GM19397 (cell line): ENCODE data around the gene ERICH3.
A peak's percentile ranks its signal among the peaks of the same experiment; 100 is the strongest.
"Not testable (repeated sequence)": the region's sequence is repeated elsewhere in the genome, so short reads cannot be mapped to it uniquely, and the experiment has no call there.

ENCODE experiments used
- ATAC-seq: cut with Tn5 transposase; IDR thresholded peaks from one replicate; pipeline ENCODE4 v1.9.1; 2021; ENCODE audit warnings: mild to moderate bottlenecking, moderate library complexity; ENCODE audit not compliant: unreplicated experiment

The ERICH3 gene

DNA sequence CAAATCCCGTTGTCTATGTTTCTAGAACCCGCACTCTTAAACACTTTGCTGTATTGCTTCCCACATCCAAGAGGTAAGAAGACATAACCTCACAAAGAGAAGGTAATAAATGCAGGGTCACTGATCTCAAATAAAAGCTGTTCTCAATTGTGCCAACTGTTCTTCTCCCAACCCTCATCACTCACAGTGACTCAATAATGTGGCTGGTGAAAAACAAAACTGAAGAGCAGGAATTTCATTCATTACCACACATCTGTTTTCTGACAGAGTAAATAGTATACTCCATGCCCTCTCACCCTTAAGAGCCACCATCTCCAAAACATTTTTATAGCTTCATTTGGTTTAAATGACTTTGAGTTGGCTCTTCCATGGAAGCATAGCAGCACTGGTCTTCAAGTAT is 6.2 kb upstream of the ERICH3 start:
- no peak for ATAC-seq

DNA sequence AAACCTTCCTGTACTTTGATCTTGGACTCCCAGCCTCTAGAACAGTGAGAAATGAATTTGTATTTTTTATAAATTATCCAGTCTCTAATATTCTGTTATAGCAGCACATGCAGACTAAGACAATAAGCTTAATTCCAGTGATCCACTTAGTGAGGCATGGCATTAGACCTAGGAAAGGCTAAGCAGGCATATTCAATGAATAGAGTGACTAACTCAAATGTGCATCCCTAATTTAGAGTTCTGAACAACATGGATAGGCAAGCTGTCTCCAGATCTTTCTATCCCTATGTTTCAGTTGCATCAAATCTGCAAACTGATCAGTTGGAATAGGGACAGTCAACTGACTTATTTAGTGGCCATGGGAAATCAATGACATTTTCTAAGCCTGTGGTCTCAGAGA is 4.3 kb upstream of the ERICH3 start:
- ATAC-seq = no peak

DNA sequence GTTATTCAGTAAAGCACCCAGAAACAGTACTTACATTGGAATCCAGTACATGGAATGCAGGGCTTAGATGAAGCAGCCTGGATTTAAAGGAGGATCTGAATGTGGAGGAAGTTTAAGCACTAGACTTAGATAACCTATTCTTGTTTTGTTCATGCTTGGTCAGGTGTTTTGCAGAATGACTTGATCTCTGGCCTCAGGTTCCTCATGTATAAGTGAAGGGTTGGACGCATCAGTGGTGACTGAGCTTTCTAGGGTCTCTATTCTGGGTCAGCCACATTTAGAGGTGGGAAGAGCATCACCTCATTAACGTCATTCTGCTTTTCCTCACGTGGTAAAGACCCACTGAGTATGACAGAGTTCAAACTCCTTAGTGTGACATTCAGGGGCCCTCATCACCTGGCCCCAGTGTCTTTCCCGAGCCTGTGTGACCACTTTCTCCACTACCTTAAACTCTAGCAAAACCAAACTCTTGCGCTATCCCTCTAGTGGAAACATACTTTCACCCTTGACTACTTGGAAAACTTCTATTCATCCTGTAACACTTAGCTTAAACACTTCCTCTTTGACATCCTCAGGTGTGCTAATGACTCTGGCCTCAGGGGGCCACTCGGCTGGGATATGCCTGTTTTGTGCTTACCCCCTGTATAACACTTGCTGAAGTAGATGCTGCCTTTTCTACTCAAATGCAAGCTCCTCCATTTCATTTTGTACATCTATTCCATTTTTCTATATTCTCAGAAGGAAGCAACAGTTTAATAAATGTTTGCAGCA is 871 bp upstream of the ERICH3 start:
- peak; percentile 10 for ATAC-seq

DNA sequence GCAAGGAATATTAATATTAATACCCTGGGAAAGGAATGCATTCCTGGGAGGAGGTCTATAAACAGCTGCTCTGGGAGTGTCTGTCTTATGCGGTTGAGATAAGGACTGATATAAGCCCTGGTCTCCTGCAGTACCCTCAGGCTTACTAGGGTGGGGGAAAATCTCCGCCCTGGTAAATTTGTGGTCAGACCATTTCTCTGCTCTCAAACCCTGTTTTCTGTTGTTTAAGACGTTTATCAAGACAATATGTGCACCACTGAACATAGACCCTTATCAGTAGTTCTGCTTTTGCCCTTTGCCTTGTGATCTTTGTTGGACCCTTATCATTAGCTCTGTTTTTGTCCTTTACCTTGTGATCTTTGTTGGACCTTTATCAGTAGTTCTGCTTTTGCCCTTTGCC is 2.7 kb downstream of the ERICH3 start:
- not testable (repeated sequence) for ATAC-seq

DNA sequence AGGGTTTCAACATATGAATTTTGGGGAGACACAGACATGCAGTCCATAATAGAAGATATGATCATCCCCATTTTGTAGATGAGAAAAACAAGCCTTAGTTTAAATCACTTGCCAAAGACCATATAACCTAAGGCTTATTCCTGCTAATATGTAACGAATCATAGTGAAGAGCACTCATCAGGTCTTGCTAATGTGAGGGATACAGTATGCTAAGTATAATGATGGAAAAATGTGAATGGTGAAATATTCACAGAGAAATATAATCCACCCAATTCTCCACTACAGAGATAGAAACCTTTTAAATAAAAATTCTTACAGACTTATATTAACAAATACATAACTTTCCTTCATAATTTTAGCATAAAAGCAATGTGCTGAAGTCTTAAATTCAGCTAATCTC is 18.9 kb downstream of the ERICH3 start:
- ATAC-seq = no peak

DNA sequence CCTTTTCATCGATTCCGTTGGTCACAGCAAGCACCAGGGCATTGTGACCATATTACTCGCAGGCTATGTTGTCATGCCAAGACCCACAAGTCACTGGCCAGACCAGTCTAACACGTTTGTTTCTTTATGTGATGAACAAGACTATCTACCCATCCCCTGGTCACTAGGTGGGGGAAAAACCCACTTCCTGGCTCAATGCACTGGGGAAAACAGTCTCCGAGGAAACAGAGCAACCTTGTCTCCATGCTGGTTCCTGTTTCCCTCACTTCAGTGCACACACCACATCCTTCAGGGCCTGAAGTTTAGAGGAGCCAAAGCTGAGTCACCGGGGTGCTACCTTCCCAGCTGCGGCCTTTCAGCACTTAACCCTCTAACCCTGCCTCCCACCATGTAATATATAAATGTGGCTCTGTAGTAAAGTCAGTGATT is 20.9 kb downstream of the ERICH3 start:
- ATAC-seq = peak; percentile 100

DNA sequence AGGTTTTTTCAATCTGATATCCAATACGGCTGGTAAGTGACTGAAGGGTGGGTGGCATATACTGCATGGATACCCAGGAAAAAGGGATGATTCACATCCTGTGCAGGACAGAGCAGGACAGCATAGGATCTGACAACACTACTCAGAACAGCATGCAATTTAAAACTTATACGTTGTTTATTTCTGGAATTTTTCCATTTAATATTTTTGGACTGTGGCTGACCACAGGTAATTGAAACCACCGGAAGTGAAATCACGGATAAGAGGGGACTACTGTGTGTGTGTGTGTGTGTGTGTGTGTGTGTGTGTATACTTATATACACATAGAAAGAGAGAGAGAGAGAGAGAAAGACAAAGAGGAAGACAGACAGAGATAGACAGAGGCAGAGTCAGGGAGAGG is 23.0 kb downstream of the ERICH3 start:
- ATAC-seq = no peak

DNA sequence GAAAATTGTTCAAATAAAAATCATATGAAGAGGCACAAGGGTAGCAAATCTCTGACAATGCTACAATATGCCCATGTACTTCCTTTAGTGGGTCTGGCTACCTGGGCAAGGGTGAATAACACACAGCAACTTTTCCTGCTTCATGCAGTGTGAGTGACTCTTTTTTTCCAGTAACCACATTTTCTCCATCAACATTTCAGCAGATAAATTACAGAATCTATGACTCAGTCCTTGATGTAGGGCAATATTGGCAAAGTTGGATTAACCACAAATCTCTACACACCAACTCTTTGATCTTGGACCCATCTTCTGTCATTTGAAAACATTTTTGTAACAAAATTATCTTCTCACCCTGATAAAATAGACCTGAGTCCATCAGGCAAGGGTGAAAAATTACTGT is 31.7 kb downstream of the ERICH3 start:
- ATAC-seq = no peak

DNA sequence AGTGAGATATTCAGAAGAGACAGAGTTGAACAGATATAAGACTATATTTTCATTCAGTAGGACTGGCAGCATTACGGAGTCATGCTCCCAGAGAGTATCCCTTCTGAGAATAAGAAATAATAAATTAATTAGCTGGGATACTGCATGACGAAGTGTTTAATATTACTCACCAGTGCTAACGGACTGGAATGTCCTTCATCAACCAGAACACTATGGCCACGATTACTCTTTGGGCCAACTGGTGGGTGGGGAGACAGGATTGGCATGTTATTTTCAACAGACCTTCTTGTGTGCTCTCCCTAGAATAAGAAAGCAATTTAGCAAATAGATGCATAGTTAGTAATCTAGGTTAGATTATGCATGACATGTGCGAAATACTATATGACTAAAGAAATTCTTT is 32.4 kb downstream of the ERICH3 start:
- ATAC-seq = no peak

DNA sequence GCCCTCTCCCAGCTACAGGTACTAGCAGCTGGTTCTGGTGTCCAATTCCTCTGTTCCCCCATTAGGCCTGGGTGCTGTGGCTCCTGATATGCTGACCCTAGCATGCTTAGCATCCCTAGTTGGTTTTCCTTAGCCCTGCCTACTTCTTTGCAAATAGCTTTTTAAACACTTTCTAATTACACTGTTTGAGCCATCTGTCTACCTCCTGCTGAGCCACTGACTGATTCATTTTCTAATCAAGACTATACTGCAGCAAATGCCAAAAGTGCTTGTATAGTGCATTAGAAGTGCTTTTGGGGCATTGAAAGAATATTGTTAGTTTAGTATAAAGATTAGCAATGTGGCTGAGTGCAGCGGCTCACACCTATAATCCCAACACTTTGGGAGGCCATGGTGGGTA is 36.3 kb downstream of the ERICH3 start:
- ATAC-seq = no peak

DNA sequence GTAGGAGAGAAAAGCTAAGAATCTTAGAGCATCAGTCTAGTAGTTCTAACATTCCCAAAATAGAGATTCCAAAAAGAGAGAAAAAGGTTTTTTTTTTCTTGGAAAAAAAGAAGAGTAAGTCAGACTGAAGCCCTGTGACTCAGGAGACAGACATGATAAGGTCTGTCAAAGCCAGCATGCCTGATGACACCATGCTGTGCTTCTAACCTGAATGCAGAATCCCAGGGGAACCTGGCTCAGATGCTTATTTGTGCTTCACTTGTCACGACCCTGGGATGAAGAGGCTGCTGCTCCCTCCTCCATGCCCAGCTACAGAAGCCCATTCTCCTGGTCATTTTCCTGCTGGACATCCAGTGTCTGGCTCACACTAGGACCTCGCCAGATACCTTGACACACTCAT is 44.3 kb downstream of the ERICH3 start:
- ATAC-seq = no peak

DNA sequence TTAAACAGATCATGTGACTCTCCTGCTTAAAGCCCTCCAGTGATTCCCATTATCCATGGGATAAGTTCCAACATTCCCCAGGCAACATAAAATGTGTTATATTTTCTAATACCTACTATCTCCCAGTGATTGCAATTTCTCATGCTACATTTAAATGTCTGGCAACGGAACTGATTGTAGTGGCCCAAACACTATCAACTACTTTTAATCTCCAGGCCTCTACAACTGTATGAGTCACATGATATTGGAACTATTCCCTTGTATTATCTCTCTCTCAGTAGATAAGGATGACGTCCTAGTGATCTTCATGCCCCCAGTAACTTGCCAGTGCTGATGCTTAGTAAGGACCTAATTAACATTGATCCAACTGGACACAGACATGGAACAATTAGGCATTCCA is 49.9 kb downstream of the ERICH3 start:
- no peak for ATAC-seq

DNA sequence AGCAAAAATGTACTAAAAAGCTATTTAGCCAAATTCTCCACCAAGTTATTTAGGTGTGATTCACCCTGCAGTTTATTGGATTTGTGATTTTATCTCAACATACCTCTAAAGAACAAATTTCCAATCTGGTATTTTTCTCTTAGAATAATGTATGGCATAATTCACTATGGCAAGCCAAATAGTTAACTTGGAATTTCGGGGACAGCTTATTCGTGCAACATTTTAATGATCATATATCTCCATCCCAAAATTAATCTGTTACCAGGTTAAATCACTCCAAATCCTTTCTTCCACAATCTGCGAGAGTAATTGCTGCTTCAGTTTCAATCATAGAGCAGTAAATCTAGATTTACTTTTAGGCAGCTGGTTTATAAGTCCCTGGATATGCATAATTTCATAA is 53.4 kb downstream of the ERICH3 start:
- ATAC-seq = no peak

DNA sequence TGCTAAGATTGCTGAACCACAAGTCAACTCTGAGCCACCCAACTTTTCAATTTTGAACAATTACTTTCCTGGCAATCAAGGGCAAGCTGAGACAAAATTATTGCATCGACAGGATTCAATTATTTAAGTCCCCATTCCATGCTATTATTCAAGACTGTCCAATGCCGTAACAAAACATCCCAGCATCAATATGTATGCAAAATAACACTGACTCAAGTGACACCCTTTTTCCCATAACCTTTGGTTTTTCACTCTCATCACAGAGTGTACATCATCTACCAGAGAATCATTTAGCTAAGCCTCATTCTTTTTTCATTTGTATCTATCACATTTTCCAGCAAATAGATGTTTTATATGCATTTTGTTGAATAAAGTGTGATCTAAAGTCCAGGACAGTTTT is 54.6 kb downstream of the ERICH3 start:
- no peak for ATAC-seq

DNA sequence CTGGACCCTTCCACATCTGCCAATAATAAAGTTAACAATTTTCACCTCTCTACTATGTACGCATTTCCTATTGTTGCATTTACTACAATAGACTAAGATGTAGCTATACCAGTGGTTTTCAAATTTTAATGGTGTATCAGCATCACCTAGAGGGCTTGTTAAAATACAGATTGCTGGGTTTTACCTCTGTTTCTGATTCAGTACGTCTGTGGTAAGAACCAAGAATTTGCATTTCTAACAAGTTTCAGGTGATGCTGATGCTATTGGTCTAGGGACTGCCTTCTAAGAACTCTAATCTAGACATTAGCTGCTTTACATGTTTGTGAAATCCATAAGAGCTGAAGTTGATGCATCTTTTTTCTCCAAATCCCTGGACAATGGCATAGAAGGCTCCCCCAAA is 59.7 kb downstream of the ERICH3 start:
- ATAC-seq = no peak

DNA sequence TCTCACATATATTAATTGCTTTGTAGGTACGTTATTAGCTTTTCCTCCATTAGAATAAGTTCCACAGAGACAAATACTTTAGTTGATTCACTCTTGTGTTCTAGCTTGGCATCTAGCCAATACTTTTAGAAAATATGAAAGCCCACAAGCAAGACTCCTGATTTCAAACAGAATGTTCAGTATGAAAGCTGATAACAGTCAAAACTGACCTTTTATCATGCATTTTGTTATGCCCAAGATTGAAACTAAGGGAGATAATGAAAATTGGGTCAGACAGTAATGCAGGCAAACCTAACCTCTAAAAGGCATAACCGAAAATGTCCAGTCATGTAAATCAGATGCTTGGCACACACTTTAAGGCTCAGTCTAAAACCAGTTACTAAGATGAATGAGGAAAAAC is 61.7 kb downstream of the ERICH3 start:
- no peak for ATAC-seq

DNA sequence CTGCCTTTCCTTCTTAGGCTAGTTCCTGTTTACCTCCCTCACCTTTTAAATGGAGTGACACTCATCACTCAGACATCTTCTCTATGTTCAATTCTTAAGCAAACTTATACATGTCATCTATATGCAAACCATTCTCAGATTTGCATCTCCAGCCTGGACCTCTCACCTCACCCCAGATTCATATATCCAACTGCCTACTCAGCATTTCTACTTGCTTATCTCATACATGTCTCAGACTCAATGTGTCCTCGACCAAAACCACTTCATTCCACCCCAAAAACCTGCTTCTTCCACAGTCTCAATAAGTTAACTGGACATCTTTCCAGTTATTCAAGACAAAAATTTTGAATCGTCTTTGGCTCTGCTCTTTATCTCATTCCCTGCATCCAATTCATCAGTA is 62.6 kb downstream of the ERICH3 start:
- no peak for ATAC-seq

DNA sequence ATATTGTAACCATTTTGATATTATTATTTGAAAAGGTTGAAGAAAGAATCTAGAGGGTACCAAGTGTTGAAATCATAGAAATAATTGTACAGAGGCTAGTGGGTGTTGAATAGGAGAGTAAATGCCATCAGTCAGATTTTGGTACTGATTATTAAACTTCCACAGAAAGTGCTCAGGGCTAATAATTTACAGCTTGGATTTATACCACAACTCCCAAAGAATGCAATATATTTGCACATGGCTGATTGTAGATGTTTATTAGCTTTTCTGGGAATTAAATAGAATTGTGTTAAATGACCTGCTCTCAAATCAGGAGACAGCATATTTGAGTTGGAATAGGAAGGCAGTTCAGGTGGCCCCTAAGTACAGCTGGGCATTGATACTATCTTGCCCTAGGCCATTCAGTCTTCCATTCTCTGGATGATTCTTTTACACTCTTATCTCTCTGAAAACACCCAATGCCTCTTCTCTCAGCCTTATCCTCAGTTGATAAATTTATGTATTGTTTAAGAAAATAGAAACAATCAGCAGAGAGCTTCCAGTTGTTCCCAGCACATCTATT is 63.7 kb downstream of the ERICH3 start:
- no peak for ATAC-seq

DNA sequence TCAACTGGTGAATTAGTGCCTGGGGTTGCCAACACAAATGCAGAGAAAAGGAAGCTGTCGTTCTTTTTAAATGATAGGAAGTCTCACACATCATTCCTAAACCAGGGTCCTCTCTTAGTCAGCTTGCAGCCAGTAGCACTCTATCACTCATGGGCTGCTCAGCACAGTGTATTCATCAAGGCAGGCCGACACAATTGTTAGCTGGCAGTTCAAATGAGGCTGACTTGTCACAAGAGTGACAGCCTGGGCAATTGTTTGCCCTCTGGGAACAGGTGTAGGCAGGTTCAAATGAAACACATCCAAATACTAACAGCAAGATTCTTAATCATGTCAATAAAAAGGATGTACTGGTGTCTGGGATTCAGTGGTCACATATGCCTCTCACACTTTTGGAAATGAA is 76.9 kb downstream of the ERICH3 start:
- no peak for ATAC-seq

DNA sequence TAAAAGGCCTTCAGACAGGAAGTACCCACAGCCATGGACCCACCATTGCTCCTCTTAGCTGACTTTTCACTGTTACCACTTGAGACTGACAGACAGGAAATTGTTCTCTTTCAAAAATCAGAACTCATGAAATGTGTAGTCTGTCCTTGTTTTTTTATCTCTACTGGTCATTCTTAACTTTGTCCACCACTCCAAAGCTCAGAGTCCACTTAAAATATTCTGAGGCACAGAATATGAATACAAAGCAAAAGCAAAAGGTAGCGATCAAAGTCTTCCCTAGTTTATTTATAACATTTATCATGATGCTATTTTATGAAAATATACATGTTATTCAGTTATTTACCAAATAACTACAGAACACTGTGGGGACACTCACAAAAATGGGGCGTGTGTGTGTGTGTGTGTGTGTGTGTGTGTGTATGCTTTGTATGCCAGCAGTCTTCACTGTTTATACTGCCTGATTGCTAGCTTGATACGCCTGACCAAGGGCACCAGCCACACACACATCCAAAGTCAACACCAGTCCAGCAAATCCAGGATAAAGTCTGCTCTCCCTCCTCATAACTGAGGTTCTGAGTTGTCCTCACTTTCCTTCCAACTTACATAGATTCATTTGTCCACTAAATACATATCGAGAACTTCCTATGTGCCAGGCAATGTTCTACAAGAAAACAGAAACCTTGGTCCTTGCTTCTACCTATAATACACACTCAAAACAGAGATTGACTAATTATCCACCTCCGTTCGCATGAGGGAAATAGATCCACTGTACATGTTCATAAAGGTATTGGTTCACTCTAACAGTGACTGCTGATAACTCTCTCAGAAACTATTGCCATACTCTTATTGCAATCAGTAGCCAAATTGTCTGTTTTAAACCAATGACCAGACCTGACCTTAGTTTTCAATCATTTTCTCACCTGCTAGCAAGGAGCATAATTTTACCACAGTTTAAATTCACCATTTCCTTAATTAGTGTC is 79.4 kb downstream of the ERICH3 start:
- ATAC-seq = no peak

DNA sequence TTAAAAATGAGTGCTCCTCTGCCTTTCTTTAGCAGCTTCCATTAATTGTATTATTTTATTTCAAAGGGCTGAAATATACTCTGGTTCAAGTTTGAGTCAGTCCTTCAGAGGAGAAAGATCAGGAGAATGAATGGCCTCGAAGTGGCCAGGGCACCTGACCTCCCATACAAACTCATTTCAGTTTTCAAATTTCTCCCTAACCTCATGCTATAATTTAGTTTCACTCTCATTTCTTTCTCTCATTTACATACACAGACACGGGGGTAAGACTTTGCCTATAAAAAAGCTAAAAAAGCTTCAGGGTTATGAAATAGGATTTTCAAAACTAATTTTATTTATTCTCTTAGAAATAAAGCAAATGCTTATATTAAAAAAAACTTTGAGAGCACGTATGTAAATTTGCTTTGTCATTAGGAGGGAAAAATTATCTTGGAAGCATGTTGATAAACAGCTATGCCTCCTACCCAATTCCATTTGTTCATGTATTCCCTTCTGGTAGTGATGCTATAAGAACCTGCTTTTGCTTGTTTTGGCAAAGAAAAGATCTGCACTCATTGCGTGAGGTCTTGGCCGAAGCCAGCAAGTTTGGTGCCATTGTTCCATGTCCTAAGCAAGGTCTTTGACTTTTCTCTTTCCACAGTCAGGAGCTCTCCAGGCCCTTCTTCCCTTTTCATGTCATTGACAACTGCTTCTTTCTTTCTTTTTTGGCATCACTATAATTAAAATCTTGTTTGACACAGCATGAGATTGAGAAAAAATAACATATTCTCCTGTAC is 80.8 kb downstream of the ERICH3 start:
- ATAC-seq = no peak
